WTC11 (cell line): ENCODE results near the gene LSM4. TPM values are rescaled to one million over a fixed set of nuclear protein-coding genes. Genes with fewer than 3 reads are reported as not detected.

Experiments used
- ATAC-seq: fragments of 200-7000 bp; cut with Tn5 transposase; 2 replicates; pipeline ENCODE4 v1.10.0; 2021; ENCODE audit warnings: mild to moderate bottlenecking, moderate library complexity
- CTCF ChIA-PET: fragments of 300-600 bp; sonication (Branson Sonifier 250); formaldehyde crosslinking; loops from one replicate; lab custom pipeline; 2021; ENCODE audit warnings: antibody characterized with exemption; lab: Charles Lee
- POLR2A ChIA-PET: fragments of 350-600 bp; sonication (Branson Sonifier 250); formaldehyde crosslinking; loops from one replicate; lab custom pipeline; 2021; ENCODE audit warnings: antibody characterized with exemption; lab: Charles Lee
- DNase-seq: peaks from one replicate; pipeline ENCODE4 v3.0.0; 2021; ENCODE audit warnings: low spot score
- H3K27ac Mint-ChIP-seq: 2 replicates; pipeline ENCODE4 v1.8.0; 2021; ENCODE audit warnings: mixed read lengths
- H3K27me3 Mint-ChIP-seq: 2 replicates; pipeline ENCODE4 v1.8.0; 2021; ENCODE audit warnings: low read depth, mild to moderate bottlenecking, moderate library complexity, mixed read lengths
- H3K36me3 Mint-ChIP-seq: 2 replicates; pipeline ENCODE4 v1.8.0; 2021; ENCODE audit warnings: mixed read lengths
- H3K4me1 Mint-ChIP-seq: 2 replicates; pipeline ENCODE4 v1.8.0; 2022; ENCODE audit warnings: mixed read lengths
- H3K4me3 Mint-ChIP-seq: 2 replicates; pipeline ENCODE4 v1.8.0; 2021; ENCODE audit warnings: mild to moderate bottlenecking, moderate library complexity, mixed read lengths
- H3K9me3 Mint-ChIP-seq: 2 replicates; pipeline ENCODE4 v1.8.0; 2021; ENCODE audit warnings: mixed read lengths
- ATF1 ChIP-seq: sonication (generic); formaldehyde crosslinking; IDR thresholded peaks from 2 replicates; pipeline ENCODE4 v1.8.1; 2023; ENCODE audit warnings: mild to moderate bottlenecking, moderate library complexity, missing genetic modification reagents
- CBFB ChIP-seq: sonication (generic); formaldehyde crosslinking; IDR thresholded peaks from 2 replicates; pipeline ENCODE4 v1.8.1; 2022; ENCODE audit warnings: mild to moderate bottlenecking, low read depth, missing genetic modification reagents
- CREB1 ChIP-seq: sonication (generic); formaldehyde crosslinking; IDR thresholded peaks from 2 replicates; pipeline ENCODE4 v1.8.0; 2023; ENCODE audit warnings: mild to moderate bottlenecking, missing genetic modification reagents
- EMX1 ChIP-seq: fragments of 250-450 bp; sonication (Bioruptor Pico); IDR thresholded peaks from 2 replicates; pipeline ENCODE4 v1.8.0; 2021; ENCODE audit warnings: mild to moderate bottlenecking
- ETV6 ChIP-seq: sonication (generic); formaldehyde crosslinking; IDR thresholded peaks from 2 replicates; pipeline ENCODE4 v1.8.1; 2022; ENCODE audit warnings: mild to moderate bottlenecking, missing genetic modification reagents
- GTF2I ChIP-seq: fragments of 250-450 bp; sonication (Bioruptor Pico); conservative IDR thresholded peaks from 2 replicates; pipeline ENCODE4 v1.4.0; 2021; ENCODE audit warnings: mild to moderate bottlenecking
- HMGA2 ChIP-seq: fragments of 250-450 bp; sonication (Bioruptor Pico); IDR thresholded peaks from 2 replicates; pipeline ENCODE4 v1.4.0; 2021; ENCODE audit warnings: mild to moderate bottlenecking, moderate library complexity
- JUN ChIP-seq: sonication (generic); formaldehyde crosslinking; IDR thresholded peaks from 2 replicates; pipeline ENCODE4 v1.8.0; 2023; ENCODE audit warnings: mild to moderate bottlenecking, missing genetic modification reagents
- KAT7 ChIP-seq: sonication (generic); formaldehyde crosslinking; IDR thresholded peaks from 2 replicates; pipeline ENCODE4 v1.8.1; 2023; ENCODE audit warnings: missing genetic modification reagents, mild to moderate bottlenecking, borderline replicate concordance
- MXD4 ChIP-seq: fragments of 250-450 bp; sonication (Bioruptor Pico); IDR thresholded peaks from 2 replicates; pipeline ENCODE4 v1.8.0; 2021; ENCODE audit warnings: mild to moderate bottlenecking, moderate library complexity, borderline replicate concordance
- NFYB ChIP-seq: sonication (generic); formaldehyde crosslinking; conservative IDR thresholded peaks from 2 replicates; pipeline ENCODE4 v1.8.0; 2022; ENCODE audit warnings: low read depth, missing genetic modification reagents
- RELA ChIP-seq: sonication (generic); formaldehyde crosslinking; IDR thresholded peaks from 2 replicates; pipeline ENCODE4 v1.8.1; 2022; ENCODE audit warnings: missing genetic modification reagents, mild to moderate bottlenecking, borderline replicate concordance
- SMAD4 ChIP-seq: sonication (generic); formaldehyde crosslinking; IDR thresholded peaks from 2 replicates; pipeline ENCODE4 v1.8.0; 2022; ENCODE audit warnings: mild to moderate bottlenecking, missing genetic modification reagents
- ZNF396 ChIP-seq: fragments of 250-450 bp; sonication (Bioruptor Pico); IDR thresholded peaks from 2 replicates; pipeline ENCODE4 v1.8.0; 2021; ENCODE audit warnings: mild to moderate bottlenecking, moderate library complexity, borderline replicate concordance
- ZNF671 ChIP-seq: fragments of 250-450 bp; sonication (Bioruptor Pico); IDR thresholded peaks from 2 replicates; pipeline ENCODE4 v1.8.0; 2021; ENCODE audit warnings: mild to moderate bottlenecking
- total RNA-seq: library from RNA; stranded (reverse); gene quantifications from 3 replicates; pipeline ENCODE4 v1.2.3, GENCODE V29; 2021
- TF ChIP-seq, protein P1 (sequence below): fragments of 250-450 bp; sonication (Bioruptor Pico); IDR thresholded peaks from 2 replicates; pipeline ENCODE4 v2.1.2; 2022; ENCODE audit warnings: mild to moderate bottlenecking, moderate library complexity
- TF ChIP-seq, protein P2 (sequence below): sonication (generic); formaldehyde crosslinking; IDR thresholded peaks from 2 replicates; pipeline ENCODE4 v1.8.0; 2022; ENCODE audit warnings: mild to moderate bottlenecking, missing genetic modification reagents
- TF ChIP-seq, protein P3 (sequence below): fragments of 250-450 bp; sonication (Bioruptor Pico); IDR thresholded peaks from 2 replicates; pipeline ENCODE4 v1.9.0; 2021; ENCODE audit warnings: mild to moderate bottlenecking, borderline replicate concordance
- TF ChIP-seq, protein P4 (sequence below): sonication (generic); formaldehyde crosslinking; conservative IDR thresholded peaks from 2 replicates; pipeline ENCODE4 v1.8.1; 2023; ENCODE audit warnings: mild to moderate bottlenecking, low read depth, missing genetic modification reagents, moderate library complexity
- TF ChIP-seq, protein P5 (sequence below): sonication (generic); formaldehyde crosslinking; IDR thresholded peaks from 2 replicates; pipeline ENCODE4 v1.8.1; 2022; ENCODE audit warnings: low read depth, missing genetic modification reagents, borderline replicate concordance
- TF ChIP-seq, protein P6 (sequence below): sonication (generic); formaldehyde crosslinking; IDR thresholded peaks from 2 replicates; pipeline ENCODE4 v1.8.0; 2022; ENCODE audit warnings: missing genetic modification reagents

The LSM4 gene
- total RNA-seq, 1 experiment from 2014 or later, result 373 TPM

DNA sequence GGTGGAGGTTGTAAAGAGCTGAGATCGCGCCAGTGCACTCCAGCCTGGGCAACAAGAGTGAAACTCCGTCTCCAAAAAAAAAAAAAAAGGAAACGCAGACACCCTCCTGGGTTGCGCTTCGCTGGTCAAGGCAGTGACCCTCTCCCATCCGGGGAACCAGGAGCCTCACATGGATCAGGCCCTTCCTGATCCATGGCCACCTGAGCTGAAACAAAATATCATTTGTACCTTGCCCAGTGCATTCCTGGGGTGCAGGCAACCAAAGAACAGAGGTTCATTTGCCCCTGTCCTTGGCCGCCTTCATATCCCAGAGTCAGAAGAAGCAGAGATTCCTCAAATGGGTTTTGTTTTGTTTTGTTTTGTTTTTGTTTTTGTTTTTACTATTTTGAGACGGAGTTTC is 8.0 kb upstream of the LSM4 start:
- TF ChIP-seq, protein P1, sequence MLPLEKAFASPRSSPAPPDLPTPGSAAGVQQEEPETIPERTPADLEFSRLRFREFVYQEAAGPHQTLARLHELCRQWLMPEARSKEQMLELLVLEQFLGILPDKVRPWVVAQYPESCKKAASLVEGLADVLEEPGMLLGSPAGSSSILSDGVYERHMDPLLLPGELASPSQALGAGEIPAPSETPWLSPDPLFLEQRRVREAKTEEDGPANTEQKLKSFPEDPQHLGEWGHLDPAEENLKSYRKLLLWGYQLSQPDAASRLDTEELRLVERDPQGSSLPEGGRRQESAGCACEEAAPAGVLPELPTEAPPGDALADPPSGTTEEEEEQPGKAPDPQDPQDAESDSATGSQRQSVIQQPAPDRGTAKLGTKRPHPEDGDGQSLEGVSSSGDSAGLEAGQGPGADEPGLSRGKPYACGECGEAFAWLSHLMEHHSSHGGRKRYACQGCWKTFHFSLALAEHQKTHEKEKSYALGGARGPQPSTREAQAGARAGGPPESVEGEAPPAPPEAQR (CRISPR knock-in tag), result no peak
- TF ChIP-seq HMGA2 (CRISPR knock-in tag) (no peak), ZNF396 (CRISPR knock-in tag) (no peak), MXD4 (CRISPR knock-in tag) (no peak), KAT7 (CRISPR knock-in tag) (no peak), EMX1 (no peak), ZNF671 (CRISPR knock-in tag) (no peak), NFYB (CRISPR knock-in tag) (no peak), CBFB (CRISPR knock-in tag) (no peak), GTF2I (CRISPR knock-in tag) (no peak), ATF1 (no peak), JUN (CRISPR knock-in tag) (no peak)
- TF ChIP-seq, protein P2, sequence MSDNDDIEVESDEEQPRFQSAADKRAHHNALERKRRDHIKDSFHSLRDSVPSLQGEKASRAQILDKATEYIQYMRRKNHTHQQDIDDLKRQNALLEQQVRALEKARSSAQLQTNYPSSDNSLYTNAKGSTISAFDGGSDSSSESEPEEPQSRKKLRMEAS (CRISPR knock-in tag), result no peak
- TF ChIP-seq, all 79 proteins: peak for 0
- Mint-ChIP-seq H3K9me3 (no peaks in the 10 kb centered on the region), H3K27ac (no peak overlapping the region), H3K36me3 (no peaks in the 10 kb centered on the region), H3K4me1 (peaks cover 21% of the 10 kb centered on the region), H3K27me3 (no peaks in the 10 kb centered on the region; the same call in 1 of the 2 replicates), H3K4me3 (no peak overlapping the region)
- POLR2A ChIA-PET, result interaction anchor here (1.2 kb wide), 1 partner anchor 49 kb away, joined by 4 read pairs; no protein-coding TSS in a partner anchor
- no peak for ATAC-seq
- no peak for DNase-seq
- CTCF ChIA-PET, result interaction anchor here (1.0 to 4.6 kb wide), 4 partner anchors 7 to 58 kb away, joined by 3 to 190 read pairs (median 40); partner anchors contain the start of gene JUND

DNA sequence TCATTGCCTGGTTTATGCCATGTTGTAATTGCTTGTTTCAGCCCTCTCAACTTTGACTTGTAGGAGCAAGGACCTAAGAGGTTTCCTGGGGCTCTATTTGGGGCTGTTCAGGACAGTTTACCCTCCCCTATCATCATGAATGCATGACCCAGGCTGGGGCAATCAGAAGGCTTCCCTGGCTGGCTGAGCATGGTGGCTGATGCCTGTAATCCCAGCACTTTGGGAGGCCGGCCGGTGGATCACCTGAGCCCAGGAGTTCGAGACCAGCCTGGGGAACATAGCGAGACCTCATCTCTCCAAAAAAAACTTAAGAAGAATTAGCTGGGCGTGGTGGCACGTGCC is 6.1 kb upstream of the LSM4 start:
- H3K9me3 Mint-ChIP-seq, result no peaks in the 10 kb centered on the region
- peak overlapping the region; percentile 89; the same call in 1 of the 2 replicates for H3K27ac Mint-ChIP-seq
- ATAC-seq (no peak), DNase-seq (no peak)
- no peaks in the 10 kb centered on the region for H3K36me3 Mint-ChIP-seq
- peak overlapping the region; percentile 70 for H3K4me3 Mint-ChIP-seq
- ChIA-PET POLR2A (interaction anchor here (0.5 to 4.8 kb wide), 5 partner anchors 10 to 52 kb away, joined by 3 to 51 read pairs (median 4); partner anchors contain the start of gene JUND), CTCF (interaction anchor here (0.5 to 4.6 kb wide), 71 partner anchors 9 to 549 kb away, joined by 3 to 190 read pairs (median 5); partner anchors contain the start of genes GDF15, IFI30, IQCN and JUND)
- H3K4me1 Mint-ChIP-seq, result peaks cover 15% of the 10 kb centered on the region; the same call in 1 of the 2 replicates
- H3K27me3 Mint-ChIP-seq, result no peaks in the 10 kb centered on the region; the same call in 1 of the 2 replicates
- TF ChIP-seq CREB1 (CRISPR knock-in tag) (no peak), HMGA2 (CRISPR knock-in tag) (no peak), ETV6 (CRISPR knock-in tag) (no peak), SMAD4 (CRISPR knock-in tag) (no peak), RELA (CRISPR knock-in tag) (no peak)
- TF ChIP-seq, protein P3, sequence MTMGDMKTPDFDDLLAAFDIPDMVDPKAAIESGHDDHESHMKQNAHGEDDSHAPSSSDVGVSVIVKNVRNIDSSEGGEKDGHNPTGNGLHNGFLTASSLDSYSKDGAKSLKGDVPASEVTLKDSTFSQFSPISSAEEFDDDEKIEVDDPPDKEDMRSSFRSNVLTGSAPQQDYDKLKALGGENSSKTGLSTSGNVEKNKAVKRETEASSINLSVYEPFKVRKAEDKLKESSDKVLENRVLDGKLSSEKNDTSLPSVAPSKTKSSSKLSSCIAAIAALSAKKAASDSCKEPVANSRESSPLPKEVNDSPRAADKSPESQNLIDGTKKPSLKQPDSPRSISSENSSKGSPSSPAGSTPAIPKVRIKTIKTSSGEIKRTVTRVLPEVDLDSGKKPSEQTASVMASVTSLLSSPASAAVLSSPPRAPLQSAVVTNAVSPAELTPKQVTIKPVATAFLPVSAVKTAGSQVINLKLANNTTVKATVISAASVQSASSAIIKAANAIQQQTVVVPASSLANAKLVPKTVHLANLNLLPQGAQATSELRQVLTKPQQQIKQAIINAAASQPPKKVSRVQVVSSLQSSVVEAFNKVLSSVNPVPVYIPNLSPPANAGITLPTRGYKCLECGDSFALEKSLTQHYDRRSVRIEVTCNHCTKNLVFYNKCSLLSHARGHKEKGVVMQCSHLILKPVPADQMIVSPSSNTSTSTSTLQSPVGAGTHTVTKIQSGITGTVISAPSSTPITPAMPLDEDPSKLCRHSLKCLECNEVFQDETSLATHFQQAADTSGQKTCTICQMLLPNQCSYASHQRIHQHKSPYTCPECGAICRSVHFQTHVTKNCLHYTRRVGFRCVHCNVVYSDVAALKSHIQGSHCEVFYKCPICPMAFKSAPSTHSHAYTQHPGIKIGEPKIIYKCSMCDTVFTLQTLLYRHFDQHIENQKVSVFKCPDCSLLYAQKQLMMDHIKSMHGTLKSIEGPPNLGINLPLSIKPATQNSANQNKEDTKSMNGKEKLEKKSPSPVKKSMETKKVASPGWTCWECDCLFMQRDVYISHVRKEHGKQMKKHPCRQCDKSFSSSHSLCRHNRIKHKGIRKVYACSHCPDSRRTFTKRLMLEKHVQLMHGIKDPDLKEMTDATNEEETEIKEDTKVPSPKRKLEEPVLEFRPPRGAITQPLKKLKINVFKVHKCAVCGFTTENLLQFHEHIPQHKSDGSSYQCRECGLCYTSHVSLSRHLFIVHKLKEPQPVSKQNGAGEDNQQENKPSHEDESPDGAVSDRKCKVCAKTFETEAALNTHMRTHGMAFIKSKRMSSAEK (CRISPR knock-in tag), result no peak
- TF ChIP-seq, protein P4, sequence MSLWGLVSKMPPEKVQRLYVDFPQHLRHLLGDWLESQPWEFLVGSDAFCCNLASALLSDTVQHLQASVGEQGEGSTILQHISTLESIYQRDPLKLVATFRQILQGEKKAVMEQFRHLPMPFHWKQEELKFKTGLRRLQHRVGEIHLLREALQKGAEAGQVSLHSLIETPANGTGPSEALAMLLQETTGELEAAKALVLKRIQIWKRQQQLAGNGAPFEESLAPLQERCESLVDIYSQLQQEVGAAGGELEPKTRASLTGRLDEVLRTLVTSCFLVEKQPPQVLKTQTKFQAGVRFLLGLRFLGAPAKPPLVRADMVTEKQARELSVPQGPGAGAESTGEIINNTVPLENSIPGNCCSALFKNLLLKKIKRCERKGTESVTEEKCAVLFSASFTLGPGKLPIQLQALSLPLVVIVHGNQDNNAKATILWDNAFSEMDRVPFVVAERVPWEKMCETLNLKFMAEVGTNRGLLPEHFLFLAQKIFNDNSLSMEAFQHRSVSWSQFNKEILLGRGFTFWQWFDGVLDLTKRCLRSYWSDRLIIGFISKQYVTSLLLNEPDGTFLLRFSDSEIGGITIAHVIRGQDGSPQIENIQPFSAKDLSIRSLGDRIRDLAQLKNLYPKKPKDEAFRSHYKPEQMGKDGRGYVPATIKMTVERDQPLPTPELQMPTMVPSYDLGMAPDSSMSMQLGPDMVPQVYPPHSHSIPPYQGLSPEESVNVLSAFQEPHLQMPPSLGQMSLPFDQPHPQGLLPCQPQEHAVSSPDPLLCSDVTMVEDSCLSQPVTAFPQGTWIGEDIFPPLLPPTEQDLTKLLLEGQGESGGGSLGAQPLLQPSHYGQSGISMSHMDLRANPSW (CRISPR knock-in tag), result no peak
- TF ChIP-seq, protein P5, sequence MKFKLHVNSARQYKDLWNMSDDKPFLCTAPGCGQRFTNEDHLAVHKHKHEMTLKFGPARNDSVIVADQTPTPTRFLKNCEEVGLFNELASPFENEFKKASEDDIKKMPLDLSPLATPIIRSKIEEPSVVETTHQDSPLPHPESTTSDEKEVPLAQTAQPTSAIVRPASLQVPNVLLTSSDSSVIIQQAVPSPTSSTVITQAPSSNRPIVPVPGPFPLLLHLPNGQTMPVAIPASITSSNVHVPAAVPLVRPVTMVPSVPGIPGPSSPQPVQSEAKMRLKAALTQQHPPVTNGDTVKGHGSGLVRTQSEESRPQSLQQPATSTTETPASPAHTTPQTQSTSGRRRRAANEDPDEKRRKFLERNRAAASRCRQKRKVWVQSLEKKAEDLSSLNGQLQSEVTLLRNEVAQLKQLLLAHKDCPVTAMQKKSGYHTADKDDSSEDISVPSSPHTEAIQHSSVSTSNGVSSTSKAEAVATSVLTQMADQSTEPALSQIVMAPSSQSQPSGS (CRISPR knock-in tag), result no peak
- TF ChIP-seq, protein P6, sequence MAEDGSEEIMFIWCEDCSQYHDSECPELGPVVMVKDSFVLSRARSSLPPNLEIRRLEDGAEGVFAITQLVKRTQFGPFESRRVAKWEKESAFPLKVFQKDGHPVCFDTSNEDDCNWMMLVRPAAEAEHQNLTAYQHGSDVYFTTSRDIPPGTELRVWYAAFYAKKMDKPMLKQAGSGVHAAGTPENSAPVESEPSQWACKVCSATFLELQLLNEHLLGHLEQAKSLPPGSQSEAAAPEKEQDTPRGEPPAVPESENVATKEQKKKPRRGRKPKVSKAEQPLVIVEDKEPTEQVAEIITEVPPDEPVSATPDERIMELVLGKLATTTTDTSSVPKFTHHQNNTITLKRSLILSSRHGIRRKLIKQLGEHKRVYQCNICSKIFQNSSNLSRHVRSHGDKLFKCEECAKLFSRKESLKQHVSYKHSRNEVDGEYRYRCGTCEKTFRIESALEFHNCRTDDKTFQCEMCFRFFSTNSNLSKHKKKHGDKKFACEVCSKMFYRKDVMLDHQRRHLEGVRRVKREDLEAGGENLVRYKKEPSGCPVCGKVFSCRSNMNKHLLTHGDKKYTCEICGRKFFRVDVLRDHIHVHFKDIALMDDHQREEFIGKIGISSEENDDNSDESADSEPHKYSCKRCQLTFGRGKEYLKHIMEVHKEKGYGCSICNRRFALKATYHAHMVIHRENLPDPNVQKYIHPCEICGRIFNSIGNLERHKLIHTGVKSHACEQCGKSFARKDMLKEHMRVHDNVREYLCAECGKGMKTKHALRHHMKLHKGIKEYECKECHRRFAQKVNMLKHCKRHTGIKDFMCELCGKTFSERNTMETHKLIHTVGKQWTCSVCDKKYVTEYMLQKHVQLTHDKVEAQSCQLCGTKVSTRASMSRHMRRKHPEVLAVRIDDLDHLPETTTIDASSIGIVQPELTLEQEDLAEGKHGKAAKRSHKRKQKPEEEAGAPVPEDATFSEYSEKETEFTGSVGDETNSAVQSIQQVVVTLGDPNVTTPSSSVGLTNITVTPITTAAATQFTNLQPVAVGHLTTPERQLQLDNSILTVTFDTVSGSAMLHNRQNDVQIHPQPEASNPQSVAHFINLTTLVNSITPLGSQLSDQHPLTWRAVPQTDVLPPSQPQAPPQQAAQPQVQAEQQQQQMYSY (CRISPR knock-in tag), result no peak
